ENCODE results near the gene BRD1.

GRCh38 chr22:49765091-49765771, 62.4 kb downstream of the BRD1 start:
- TF ChIP-seq, protein P1, sequence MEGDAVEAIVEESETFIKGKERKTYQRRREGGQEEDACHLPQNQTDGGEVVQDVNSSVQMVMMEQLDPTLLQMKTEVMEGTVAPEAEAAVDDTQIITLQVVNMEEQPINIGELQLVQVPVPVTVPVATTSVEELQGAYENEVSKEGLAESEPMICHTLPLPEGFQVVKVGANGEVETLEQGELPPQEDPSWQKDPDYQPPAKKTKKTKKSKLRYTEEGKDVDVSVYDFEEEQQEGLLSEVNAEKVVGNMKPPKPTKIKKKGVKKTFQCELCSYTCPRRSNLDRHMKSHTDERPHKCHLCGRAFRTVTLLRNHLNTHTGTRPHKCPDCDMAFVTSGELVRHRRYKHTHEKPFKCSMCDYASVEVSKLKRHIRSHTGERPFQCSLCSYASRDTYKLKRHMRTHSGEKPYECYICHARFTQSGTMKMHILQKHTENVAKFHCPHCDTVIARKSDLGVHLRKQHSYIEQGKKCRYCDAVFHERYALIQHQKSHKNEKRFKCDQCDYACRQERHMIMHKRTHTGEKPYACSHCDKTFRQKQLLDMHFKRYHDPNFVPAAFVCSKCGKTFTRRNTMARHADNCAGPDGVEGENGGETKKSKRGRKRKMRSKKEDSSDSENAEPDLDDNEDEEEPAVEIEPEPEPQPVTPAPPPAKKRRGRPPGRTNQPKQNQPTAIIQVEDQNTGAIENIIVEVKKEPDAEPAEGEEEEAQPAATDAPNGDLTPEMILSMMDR (conservative IDR thresholded peaks at IDR 0.05; ENCODE audit: low read depth, low read length), result no peak
- TF ChIP-seq EZH2phosphoT487 (IDR thresholded peaks at IDR 0.05; ENCODE audit: borderline replicate concordance, low read length), result no peak
